T-cell (primary cell): Measurements from ENCODE around the gene PHF20. TPM values are rescaled to one million over a fixed set of nuclear protein-coding genes. Genes with fewer than 3 reads are reported as not detected.
"Not testable (repeated sequence)": the region's sequence is repeated elsewhere in the genome, so short reads cannot be mapped to it uniquely, and the experiment has no call there.

Source experiments
- ATAC-seq, 4 experiments: fragments of 200-7000 bp in 3 of 4; fragments of 150-1000 bp in 1 of 4; cut with Tn5 transposase; replicated peaks in 1 of 4; 1 replicate in 3 of 4; 2 replicates in 1 of 4; pipeline ENCODE4 v1.10.0; 2021; ENCODE audit warnings: moderate library complexity in 3 of 4, mild to moderate bottlenecking in 2 of 4, moderate number of reproducible peaks in 1 of 4
- CTCF ChIA-PET, 2 donors: fragments of 300-600 bp; sonication (Branson Sonifier 250); formaldehyde crosslinking; loops; one replicate each; lab custom pipeline; 2022; ENCODE audit warnings: antibody characterized with exemption in 2 of 2; lab: Charles Lee
- POLR2A ChIA-PET, 2 donors: fragments of 300-600 bp; sonication (Branson Sonifier 250); formaldehyde crosslinking; loops; one replicate each; lab custom pipeline; 2022; ENCODE audit warnings: antibody characterized with exemption in 2 of 2; lab: Charles Lee
- DNase-seq, 35 experiments: peaks; one replicate each; pipeline versions ENCODE4 v3.0.0 to v3.0.0-alpha.2; 2013 to 2023
- H3K27ac ChIP-seq: one replicate; pipeline ENCODE4 v1.5.1; 2013; ENCODE audit warnings: low read length
- H3K27me3 ChIP-seq, 2 experiments: replicated peaks in 1 of 2; 1 replicate in 1 of 2; 2 replicates in 1 of 2; pipeline versions ENCODE4 v1.6.1 to v1.7.0; 2013; ENCODE audit warnings: low read length in 1 of 2, mixed read lengths in 1 of 2; ENCODE audit not compliant: control insufficient read depth in 2 of 2, insufficient read depth in 2 of 2; ENCODE audit errors: extremely low read depth in 1 of 2
- H3K36me3 ChIP-seq, 2 donors: 1 replicate in 1 of 2; 2 replicates in 1 of 2; pipeline versions ENCODE4 v1.6.1 to v1.7.0; 2013; ENCODE audit warnings: low read length in 1 of 2; ENCODE audit not compliant: control insufficient read depth in 2 of 2, insufficient read depth in 1 of 2; ENCODE audit errors: extremely low read depth in 1 of 2
- H3K4me1 ChIP-seq, 2 experiments: 1 replicate in 1 of 2; 2 replicates in 1 of 2; pipeline versions ENCODE4 v1.6.1 to v1.7.0; 2013; ENCODE audit warnings: low read length in 2 of 2, mixed read lengths in 1 of 2; ENCODE audit not compliant: insufficient read depth in 2 of 2, control insufficient read depth in 1 of 2; ENCODE audit errors: extremely low read depth in 1 of 2
- H3K4me3 ChIP-seq, 2 donors: 1 replicate in 1 of 2; 2 replicates in 1 of 2; pipeline versions ENCODE4 v1.5.1 to v1.7.0; 2013; ENCODE audit warnings: mild to moderate bottlenecking in 2 of 2, low read length in 1 of 2, moderate library complexity in 1 of 2; ENCODE audit not compliant: control insufficient read depth in 1 of 2; ENCODE audit errors: extremely low read depth in 1 of 2
- H3K9me3 ChIP-seq: 2 replicates; pipeline ENCODE4 v1.7.0; 2013
- H3K27ac Mint-ChIP-seq, 2 donors: one replicate each; pipeline ENCODE4 v1.8.0; 2020 to 2021; ENCODE audit warnings: mild to moderate bottlenecking in 2 of 2, mixed read lengths in 2 of 2
- H3K27me3 Mint-ChIP-seq, 2 donors: one replicate each; pipeline ENCODE4 v1.8.0; 2021 to 2022; ENCODE audit warnings: mixed read lengths in 2 of 2
- H3K36me3 Mint-ChIP-seq: one replicate; pipeline ENCODE4 v1.8.0; 2021; ENCODE audit warnings: mixed read lengths
- H3K4me1 Mint-ChIP-seq, 3 donors: one replicate each; pipeline ENCODE4 v1.8.0; 2020 to 2022; ENCODE audit warnings: mixed read lengths in 3 of 3, mild to moderate bottlenecking in 1 of 3
- H3K4me3 Mint-ChIP-seq, 3 donors: one replicate each; pipeline ENCODE4 v1.8.0; 2020 to 2022; ENCODE audit warnings: mild to moderate bottlenecking in 3 of 3, mixed read lengths in 3 of 3, moderate library complexity in 3 of 3
- H3K9me3 Mint-ChIP-seq, 3 donors: one replicate each; pipeline ENCODE4 v1.8.0; 2020 to 2022; ENCODE audit warnings: mixed read lengths in 3 of 3
- WGBS: methylation state at CpG from one replicate; pipeline ENCODE4 v1.1.5; 2013; ENCODE audit warnings: missing lambda C conversion rate; ENCODE audit not compliant: insufficient coverage; 5-methylcytosine and 5-hydroxymethylcytosine counted together
- total RNA-seq, 35 experiments: library from RNA in 6 of 35; stranded (reverse) in 6 of 35; fragments of 120-200 nt in 1 of 35; gene quantifications; one replicate each; pipeline versions ENCODE4 v1.2.1 to v1.2.4 and lab custom pipeline; 2013 to 2026

The PHF20 gene
- 100 to 1,000 TPM in 2 of 5 donors, 10 to 100 TPM in 3; 67.8 to 174 (median 68.9) TPM for total RNA-seq
- 103 TPM for total RNA-seq (2013)
- total RNA-seq (lab: John Stamatoyannopoulos, UW): 55.6 to 132 (median 104) reads per million in 29 experiments

DNA sequence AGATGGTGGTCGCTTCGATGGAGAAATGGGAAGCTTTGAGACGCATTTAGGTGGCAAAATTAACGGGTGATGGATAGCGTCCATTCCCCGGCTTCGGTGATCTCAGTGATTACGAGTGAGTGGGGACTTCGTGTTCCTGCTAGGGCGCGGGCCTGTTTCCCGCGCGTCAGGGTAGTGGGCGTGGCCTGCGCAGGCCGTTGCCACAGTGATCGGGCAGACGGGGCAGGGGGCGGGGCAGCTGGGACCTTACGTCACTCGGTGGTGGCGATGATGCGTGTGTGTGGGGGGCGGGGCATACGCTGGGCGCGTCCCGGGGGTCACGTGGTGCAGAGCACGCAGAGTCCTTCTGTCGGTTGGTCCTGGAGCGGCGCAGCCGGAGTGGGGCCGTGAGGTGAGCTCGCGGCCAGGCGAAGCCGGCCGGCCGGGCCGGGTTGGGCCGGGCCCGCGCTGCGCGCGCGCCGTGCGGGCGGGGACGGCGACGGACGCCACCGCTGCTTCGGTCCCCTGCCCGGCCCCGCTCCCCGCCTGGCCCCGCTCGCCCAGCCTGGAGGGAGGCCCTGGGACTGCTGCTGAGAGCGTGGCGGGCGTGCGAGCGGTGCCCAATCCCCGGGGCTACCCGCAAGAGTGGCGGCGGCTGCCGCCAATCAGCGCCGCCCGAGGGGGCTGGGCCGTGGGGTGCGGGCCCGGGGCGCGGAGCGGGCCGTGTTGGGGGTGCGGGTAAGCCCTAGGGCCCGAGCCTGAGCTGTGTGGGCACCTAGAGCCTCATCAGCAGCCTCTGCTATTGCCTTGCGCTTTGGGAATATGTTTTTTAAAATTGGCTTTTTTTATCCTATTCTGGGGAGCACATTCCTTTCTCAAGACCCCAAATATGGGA lies at the start of gene PHF20:
PHF20 (plus strand) TSS at position 327 of the 874 bp plus-strand sequence. CDS start 29,508 bp downstream, outside the sequence.
- peak within 1 kb of the TSS; percentile 93 to 96 for H3K27ac Mint-ChIP-seq
- peak within 1 kb of the TSS; percentile 84 to 99 (median 85) for H3K4me3 Mint-ChIP-seq
- WGBS: 3% methylated on average over 83 of the region's 87 CpGs
- peaks cover 71 to 86% of the 10 kb centered on the region in 2 experiments for H3K4me1 ChIP-seq
- H3K4me1 Mint-ChIP-seq: peaks cover 73 to 87% (median 82%) of the 10 kb centered on the region in 3 donors
- ChIA-PET CTCF (interaction anchor here (0.5 to 3.2 kb wide), 7 partner anchors 17 to 182 kb away, joined by 3 to 32 read pairs (median 4); partner anchors contain the start of genes RBM39 (in 1 of the 2) and SCAND1 (in 1 of the 2)), POLR2A (interaction anchor here (0.5 to 10.6 kb wide), 20 partner anchors 17 to 778 kb away, joined by 3 to 246 read pairs (median 4); partner anchors contain the start of genes RBM39 (in 2 of the 2), SCAND1 (in 1 of the 2) and SPAG4 (in 1 of the 2))
- H3K36me3 ChIP-seq: peaks cover 0 to 11% of the 10 kb centered on the region in 2 donors
- H3K9me3 Mint-ChIP-seq: no peaks in the 10 kb centered on the region
- no peaks in the 10 kb centered on the region for H3K9me3 ChIP-seq
- no peaks in the 10 kb centered on the region for H3K27me3 ChIP-seq
- peaks cover 13% of the 10 kb centered on the region for H3K36me3 Mint-ChIP-seq
- peak within 1 kb of the TSS; percentile 66 to 85 for H3K4me3 ChIP-seq
- peak; percentile 84 to 92 (median 90) for ATAC-seq
- H3K27me3 Mint-ChIP-seq: no peaks in the 10 kb centered on the region
- H3K27ac ChIP-seq: peak within 1 kb of the TSS; percentile 98
- peak; percentile 98 to 100 (median 100) for DNase-seq

DNA sequence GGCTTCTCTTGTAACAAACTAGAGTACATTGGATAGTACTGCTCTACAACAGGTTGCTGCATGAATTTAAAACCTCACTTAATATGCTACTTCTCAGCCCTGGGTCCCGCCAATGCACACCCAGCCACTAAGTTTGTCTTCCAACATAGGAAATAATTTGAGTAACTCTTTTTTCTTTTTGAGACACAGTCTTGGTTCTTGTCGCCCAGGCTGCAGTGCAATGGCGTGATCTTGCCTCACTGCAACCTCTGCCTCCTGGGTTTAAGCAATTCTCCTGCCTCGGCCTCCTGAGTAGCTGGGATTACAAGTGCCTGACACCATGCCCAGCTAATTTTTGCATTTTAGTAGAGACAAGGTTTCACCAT lies 48.6 kb upstream of the PHF20 start:
- H3K4me1 Mint-ChIP-seq: peaks cover 47 to 49% (median 47%) of the 10 kb centered on the region in 3 donors
- ATAC-seq, H3K27ac Mint-ChIP-seq: not testable (repeated sequence)

DNA sequence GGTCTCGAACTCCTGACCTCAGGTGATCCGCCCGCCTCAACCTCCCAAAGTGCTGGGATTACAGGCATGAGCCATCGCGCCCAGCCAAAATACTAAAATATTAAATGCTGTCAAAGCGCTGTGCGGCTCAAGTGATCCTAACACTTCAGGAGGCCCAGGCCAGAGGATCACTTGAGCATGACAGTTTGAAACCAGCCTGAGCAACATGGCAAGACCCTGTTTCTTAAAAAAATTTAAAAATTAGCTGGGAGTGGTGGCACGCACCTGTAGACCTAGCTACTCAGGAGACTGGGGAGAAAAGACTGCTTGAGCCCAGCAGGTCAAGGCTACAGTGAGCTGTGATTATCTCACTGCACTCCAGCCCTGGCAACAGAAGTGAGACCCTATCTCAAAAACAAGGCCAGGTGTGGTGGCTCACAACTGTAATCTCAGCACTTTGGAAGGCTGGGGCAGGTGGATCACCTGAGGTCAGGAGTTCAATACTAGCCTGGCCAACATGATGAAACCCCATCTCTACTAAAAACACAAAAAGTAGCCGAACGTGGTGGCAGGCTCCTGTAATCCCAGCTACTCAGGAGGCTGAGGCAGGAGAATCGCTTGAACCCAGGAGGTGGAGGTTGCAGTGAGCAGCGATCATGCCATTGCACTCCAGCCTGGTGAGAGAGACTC lies 48.0 kb upstream of the PHF20 start:
- H3K9me3 ChIP-seq, H3K27me3 ChIP-seq, CTCF ChIA-PET, H3K27ac Mint-ChIP-seq, H3K4me3 ChIP-seq, H3K9me3 Mint-ChIP-seq, H3K27ac ChIP-seq, ATAC-seq, H3K27me3 Mint-ChIP-seq, DNase-seq: not testable (repeated sequence)
- POLR2A ChIA-PET: interaction anchor here (0.6 to 1.0 kb wide), 4 partner anchors 9 to 116 kb away, joined by 3 to 6 read pairs (median 4); no protein-coding TSS in a partner anchor
- H3K36me3 Mint-ChIP-seq: peaks cover 58% of the 10 kb centered on the region
- WGBS: 100% methylated on average over 3 of the region's 12 CpGs
- H3K4me3 Mint-ChIP-seq: peak overlapping the region in 1 of 3 donors; percentile 16
- H3K4me1 Mint-ChIP-seq: peaks cover 45 to 48% (median 47%) of the 10 kb centered on the region in 3 donors
- Histone ChIP-seq H3K4me1 (peaks cover 2 to 32% of the 10 kb centered on the region in 2 experiments), H3K36me3 (peaks cover 10 to 96% of the 10 kb centered on the region in 2 donors)

More for the DNA sequence above, 48.6 kb upstream of the PHF20 start:
- not testable (repeated sequence) for H3K9me3 ChIP-seq, H3K27ac ChIP-seq, H3K27me3 ChIP-seq, DNase-seq, H3K4me3 ChIP-seq, H3K27me3 Mint-ChIP-seq, H3K9me3 Mint-ChIP-seq
- Histone ChIP-seq H3K36me3 (peaks cover 15 to 96% of the 10 kb centered on the region in 2 donors), H3K4me1 (peaks cover 2 to 32% of the 10 kb centered on the region in 2 experiments)
- ChIA-PET POLR2A (interaction anchor here (0.6 to 1.0 kb wide), 4 partner anchors 9 to 20 kb away, joined by 3 to 6 read pairs (median 4); no protein-coding TSS in a partner anchor), CTCF (interaction anchor here in 1 of 2 donors (0.7 kb wide), 1 partner anchor 1886 kb away, joined by 4 read pairs; no protein-coding TSS in a partner anchor)
- H3K4me3 Mint-ChIP-seq: peak overlapping the region in 1 of 3 donors; percentile 16
- 100% methylated on average over 1 of the region's 4 CpGs for WGBS
- peaks cover 59% of the 10 kb centered on the region for H3K36me3 Mint-ChIP-seq

DNA sequence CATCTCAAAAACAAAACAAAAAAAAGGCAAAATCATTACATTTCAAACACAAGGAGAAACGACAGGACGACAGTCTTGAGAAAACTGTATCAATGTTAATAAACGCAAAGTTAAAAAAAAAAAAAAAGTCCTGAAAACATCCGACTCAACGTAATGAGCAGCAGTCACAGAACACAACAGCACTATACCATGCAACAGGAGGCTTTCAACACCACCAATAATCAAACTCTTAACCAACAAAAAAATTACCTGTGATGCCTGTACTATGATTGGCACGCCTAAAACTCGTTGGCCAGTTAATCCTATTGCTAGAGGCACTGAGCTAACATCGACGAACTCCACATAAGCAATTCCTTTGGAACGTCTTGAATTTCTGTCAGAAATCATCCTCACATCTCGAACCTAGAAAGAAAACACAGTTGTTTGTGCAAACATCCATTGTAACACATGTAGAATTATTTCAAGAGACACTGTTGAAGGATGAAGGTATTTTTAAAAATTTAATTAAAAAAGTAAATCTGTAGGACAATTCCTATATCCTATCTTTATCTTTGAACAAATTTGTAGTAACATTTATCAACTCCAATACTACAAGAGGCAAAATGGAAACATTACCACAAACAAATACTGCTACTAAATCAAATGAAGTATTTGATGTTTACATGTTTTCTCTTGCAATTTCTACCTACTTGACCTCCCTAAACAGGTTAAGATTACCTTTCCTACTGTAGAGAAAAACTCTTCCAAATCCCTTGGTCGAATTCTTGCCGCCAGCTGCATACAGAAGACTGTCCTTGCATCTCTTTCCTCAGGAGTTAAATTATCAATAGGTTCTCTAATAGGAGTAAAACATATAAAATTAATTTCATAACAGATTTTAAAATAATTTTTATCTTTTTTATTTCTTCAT lies 47.2 kb upstream of the PHF20 start:
- H3K9me3 Mint-ChIP-seq: no peaks in the 10 kb centered on the region
- no peak for DNase-seq
- no peak overlapping the region for H3K27ac ChIP-seq
- H3K4me3 ChIP-seq: no peak overlapping the region
- ATAC-seq: no peak
- ChIA-PET CTCF (no interaction called here), POLR2A (interaction anchor here (0.6 to 1.1 kb wide), 11 partner anchors 8 to 1262 kb away, joined by 3 to 7 read pairs (median 4); partner anchors contain the start of gene RBM39 (in 1 of the 2))
- peaks cover 10 to 96% of the 10 kb centered on the region in 2 donors for H3K36me3 ChIP-seq
- H3K4me1 ChIP-seq: peaks cover 2 to 27% of the 10 kb centered on the region in 2 experiments
- H3K27me3 Mint-ChIP-seq: no peaks in the 10 kb centered on the region
- WGBS: 86% methylated on average over 6 of the region's 13 CpGs
- H3K4me3 Mint-ChIP-seq: no peak overlapping the region
- H3K9me3 ChIP-seq: no peaks in the 10 kb centered on the region
- H3K27me3 ChIP-seq: no peaks in the 10 kb centered on the region
- no peak overlapping the region for H3K27ac Mint-ChIP-seq
- peaks cover 47 to 49% (median 48%) of the 10 kb centered on the region in 3 donors for H3K4me1 Mint-ChIP-seq
- H3K36me3 Mint-ChIP-seq: peaks cover 57% of the 10 kb centered on the region

DNA sequence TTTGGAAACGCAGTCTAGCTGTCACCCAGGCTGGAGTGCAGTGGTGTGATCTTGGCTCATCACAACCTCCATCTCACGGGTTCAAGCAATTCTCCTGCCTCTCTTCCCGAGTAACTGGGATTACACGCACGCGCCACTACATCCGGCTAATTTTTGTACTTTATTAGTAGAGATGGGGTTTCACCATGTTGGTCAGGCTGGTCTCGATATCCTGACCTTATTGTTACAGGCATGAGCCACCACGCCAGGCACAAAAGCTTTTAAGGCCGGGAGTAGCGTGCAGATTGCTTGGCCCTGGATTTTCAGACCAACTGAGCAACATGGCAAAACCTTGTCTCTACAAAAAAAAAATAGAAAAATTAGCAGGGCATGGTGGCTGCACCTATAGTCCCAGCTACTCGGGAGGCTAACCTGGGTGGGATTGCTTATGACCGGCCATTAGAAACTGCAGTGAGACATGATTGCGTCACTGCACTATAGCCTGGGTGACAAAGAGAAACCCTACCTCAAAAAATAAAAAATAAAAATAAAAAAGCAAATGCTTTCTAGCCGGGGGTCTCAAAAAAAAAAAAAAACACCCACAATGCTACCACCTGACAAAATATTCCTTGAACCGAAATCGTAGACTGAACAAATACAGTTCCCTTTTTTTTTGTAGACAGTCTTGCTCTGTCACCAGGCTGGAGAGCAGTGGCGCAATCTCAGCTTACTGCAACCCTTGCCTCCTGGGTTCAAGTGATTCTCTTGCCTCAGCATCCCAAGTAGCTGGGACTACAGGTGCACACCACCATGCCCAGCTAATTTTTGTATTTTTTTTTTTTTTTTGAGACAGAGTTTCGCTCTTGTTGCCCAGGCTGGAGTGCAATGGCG lies 44.7 kb upstream of the PHF20 start:
- POLR2A ChIA-PET: interaction anchor here (0.6 to 1.3 kb wide), 8 partner anchors 9 to 83 kb away, joined by 3 to 7 read pairs (median 4); no protein-coding TSS in a partner anchor
- Histone ChIP-seq H3K27ac (no peak overlapping the region), H3K36me3 (peaks cover 10 to 95% of the 10 kb centered on the region in 2 donors), H3K4me1 (peaks cover 5 to 14% of the 10 kb centered on the region in 2 experiments), H3K4me3 (no peak overlapping the region), H3K27me3 (no peaks in the 10 kb centered on the region), H3K9me3 (no peaks in the 10 kb centered on the region)
- WGBS: 93% methylated on average over 9 of the region's 20 CpGs
- DNase-seq (no peak), ATAC-seq (no peak)
- H3K9me3 Mint-ChIP-seq: no peaks in the 10 kb centered on the region
- no peak overlapping the region for H3K27ac Mint-ChIP-seq
- H3K4me3 Mint-ChIP-seq: no peak overlapping the region
- CTCF ChIA-PET: no interaction called here
- peaks cover 49% of the 10 kb centered on the region for H3K36me3 Mint-ChIP-seq
- H3K4me1 Mint-ChIP-seq: peaks cover 50 to 53% (median 52%) of the 10 kb centered on the region in 3 donors
- H3K27me3 Mint-ChIP-seq: no peaks in the 10 kb centered on the region
